H1 (cell line): ENCODE measurements around the gene DPF3. TPM values are rescaled to one million over a fixed set of nuclear protein-coding genes. Genes with fewer than 3 reads are reported as not detected.

ENCODE experiments used
- CTCF ChIA-PET: fragments of 300-600 bp; sonication (Branson Sonifier 250); formaldehyde crosslinking; loops from one replicate; lab custom pipeline; 2021; ENCODE audit not compliant: partially characterized antibody; lab: Charles Lee
- POLR2A ChIA-PET: fragments of 300-600 bp; sonication (Branson Sonifier 250); formaldehyde crosslinking; loops from one replicate; lab custom pipeline; 2021; ENCODE audit warnings: inconsistent platforms; ENCODE audit not compliant: partially characterized antibody; lab: Charles Lee
- DNase-seq, 2 experiments: peaks; one replicate each; pipeline versions ENCODE4 v3.0.0 to v3.0.0-alpha.2; 2010 to 2022; ENCODE audit warnings: low spot score in 2 of 2, low read depth in 1 of 2, mixed read lengths in 1 of 2
- FAIRE-seq: peaks from 2 replicates; lab custom pipeline; 2011; peaks lifted over from hg19 to GRCh38; lab: Jason Lieb, UNC
- H2AFZ ChIP-seq: 2 replicates; pipeline ENCODE4 v1.8.1; 2012; ENCODE audit warnings: low read length, inconsistent platforms
- H2AK5ac ChIP-seq: 2 replicates; pipeline ENCODE4 v1.6.1; 2013; ENCODE audit warnings: low read depth, low read length
- H2BK120ac ChIP-seq: replicated peaks from 2 replicates; pipeline ENCODE3; 2013; ENCODE audit warnings: low read depth, low read length, inconsistent platforms
- H2BK12ac ChIP-seq: 2 replicates; pipeline ENCODE4 v1.6.1; 2013; ENCODE audit warnings: low read depth, low read length
- H2BK15ac ChIP-seq: 2 replicates; pipeline ENCODE4 v1.6.1; 2013; ENCODE audit warnings: low read length
- H2BK20ac ChIP-seq: 2 replicates; pipeline ENCODE4 v1.6.1; 2013; ENCODE audit warnings: low read length
- H2BK5ac ChIP-seq: 2 replicates; pipeline ENCODE4 v1.6.1; 2013; ENCODE audit warnings: low read depth, low read length
- H3K14ac ChIP-seq: 2 replicates; pipeline ENCODE4 v1.6.1; 2013; ENCODE audit warnings: inconsistent platforms; ENCODE audit not compliant: insufficient read length
- H3K18ac ChIP-seq: 2 replicates; pipeline ENCODE4 v1.6.1; 2013; ENCODE audit warnings: low read length; ENCODE audit errors: extremely low read depth
- H3K23ac ChIP-seq: 2 replicates; pipeline ENCODE4 v1.6.1; 2013; ENCODE audit warnings: inconsistent platforms; ENCODE audit not compliant: insufficient read length
- H3K23me2 ChIP-seq: 2 replicates; pipeline ENCODE4 v1.6.1; 2013; ENCODE audit warnings: low read depth, low read length
- H3K27ac ChIP-seq: 2 replicates; pipeline ENCODE4 v1.6.1; 2011; ENCODE audit warnings: low read depth, low read length, inconsistent platforms
- H3K27me3 ChIP-seq, 4 experiments: replicated peaks in 1 of 4; 1 replicate in 1 of 4; 2 replicates in 3 of 4; pipeline versions ENCODE4 v1.6.1 to v1.8.1; 2011 to 2013; ENCODE audit warnings: low read length in 3 of 4, mild to moderate bottlenecking in 3 of 4, inconsistent platforms in 2 of 4, mixed read lengths in 2 of 4, moderate library complexity in 1 of 4; ENCODE audit not compliant: control insufficient read depth in 3 of 4, insufficient read depth in 3 of 4; ENCODE audit errors: extremely low read depth in 1 of 4
- H3K36me3 ChIP-seq, 4 experiments: 2 replicates each; pipeline versions ENCODE4 v1.6.1 to v1.8.1; 2011 to 2013; ENCODE audit warnings: mild to moderate bottlenecking in 4 of 4, low read length in 3 of 4, moderate library complexity in 2 of 4, control low read depth in 1 of 4, inconsistent platforms in 1 of 4; ENCODE audit not compliant: insufficient read depth in 4 of 4, control insufficient read depth in 2 of 4
- H3K4ac ChIP-seq: replicated peaks from 2 replicates; pipeline ENCODE3; 2013; ENCODE audit warnings: low read length, low read depth, mixed read lengths, inconsistent platforms; ENCODE audit not compliant: insufficient read length
- H3K4me1 ChIP-seq, 4 experiments: replicated peaks in 1 of 4; 1 replicate in 1 of 4; 2 replicates in 3 of 4; pipeline versions ENCODE4 v1.6.1 to v1.8.1; 2011 to 2013; ENCODE audit warnings: low read length in 3 of 4, inconsistent platforms in 2 of 4, mixed read lengths in 1 of 4; ENCODE audit not compliant: insufficient read depth in 4 of 4, control insufficient read depth in 3 of 4
- H3K4me2 ChIP-seq, 2 experiments: 2 replicates each; pipeline versions ENCODE4 v1.6.1 to v1.8.1; 2011 to 2013; ENCODE audit warnings: low read depth in 2 of 2, low read length in 2 of 2, control low read depth in 1 of 2, inconsistent platforms in 1 of 2, mild to moderate bottlenecking in 1 of 2; ENCODE audit not compliant: insufficient read depth in 1 of 2
- H3K4me3 ChIP-seq, 4 experiments: fragments of 200-600, 300-600 bp in 1 of 4; sonication (generic), shearing (Covaris generic), sonication (Bioruptor Twin) in 1 of 4; 2 replicates each; pipeline versions ENCODE4 v1.5.1 to v1.8.1; 2011 to 2016; ENCODE audit warnings: low read length in 4 of 4, low read depth in 3 of 4, control low read depth in 2 of 4, inconsistent platforms in 2 of 4, mild to moderate bottlenecking in 2 of 4, mixed read lengths in 1 of 4, moderate library complexity in 1 of 4; ENCODE audit not compliant: insufficient read depth in 2 of 4; ENCODE audit errors: extremely low read depth in 1 of 4
- H3K56ac ChIP-seq: replicated peaks from 2 replicates; pipeline ENCODE3; 2013; ENCODE audit warnings: low read depth, mild to moderate bottlenecking, mixed read lengths, low read length, inconsistent platforms; ENCODE audit not compliant: insufficient read length
- H3K79me1 ChIP-seq: 2 replicates; pipeline ENCODE4 v1.6.1; 2013; ENCODE audit warnings: low read depth, low read length, control low read depth
- H3K79me2 ChIP-seq, 2 experiments: 2 replicates each; pipeline versions ENCODE4 v1.6.1 to v1.8.1; 2012 to 2013; ENCODE audit warnings: low read length in 2 of 2, mild to moderate bottlenecking in 2 of 2, inconsistent platforms in 1 of 2; ENCODE audit not compliant: insufficient read depth in 2 of 2, control insufficient read depth in 1 of 2
- H3K9ac ChIP-seq, 4 experiments: replicated peaks in 1 of 4; 1 replicate in 1 of 4; 2 replicates in 3 of 4; pipeline versions ENCODE4 v1.6.1 to v1.8.1; 2011 to 2013; ENCODE audit warnings: low read depth in 3 of 4, low read length in 3 of 4, control low read depth in 2 of 4, mild to moderate bottlenecking in 2 of 4, moderate library complexity in 2 of 4, inconsistent platforms in 1 of 4; ENCODE audit errors: extremely low read depth in 1 of 4
- H3K9me3 ChIP-seq, 2 experiments: 2 replicates each; pipeline versions ENCODE4 v1.6.1 to v1.8.1; 2012 to 2013; ENCODE audit warnings: mild to moderate bottlenecking in 2 of 2, moderate library complexity in 2 of 2, control low read depth in 1 of 2, inconsistent platforms in 1 of 2, low read depth in 1 of 2, low read length in 1 of 2, mixed read lengths in 1 of 2; ENCODE audit not compliant: insufficient read depth in 2 of 2
- H4K20me1 ChIP-seq, 2 experiments: replicated peaks in 1 of 2; 2 replicates each; pipeline versions ENCODE3 to v1.8.1; 2011 to 2013; ENCODE audit warnings: inconsistent platforms in 2 of 2, low read length in 2 of 2, mild to moderate bottlenecking in 1 of 2; ENCODE audit not compliant: insufficient read depth in 2 of 2, control insufficient read depth in 1 of 2
- H4K5ac ChIP-seq: 2 replicates; pipeline ENCODE4 v1.6.1; 2013; ENCODE audit warnings: low read length, low read depth, mixed read lengths, inconsistent platforms; ENCODE audit not compliant: insufficient read length
- H4K8ac ChIP-seq: 2 replicates; pipeline ENCODE4 v1.8.0; 2013; ENCODE audit warnings: mild to moderate bottlenecking, moderate library complexity, low read length, inconsistent platforms; ENCODE audit not compliant: insufficient read depth; ENCODE audit errors: extremely low read depth
- H4K91ac ChIP-seq: replicated peaks from 2 replicates; pipeline ENCODE3; 2013; ENCODE audit warnings: low read length, mixed read lengths, inconsistent platforms; ENCODE audit not compliant: insufficient read length
- KDM4A ChIP-seq: IDR thresholded peaks from one replicate; pipeline ENCODE4 v1.7.1; 2012; ENCODE audit warnings: low read depth, mild to moderate bottlenecking, moderate library complexity, low read length, inconsistent platforms; ENCODE audit not compliant: severe bottlenecking
- WGBS, 2 experiments: shearing (Covaris generic) in 1 of 2; methylation state at CpG; one replicate each; pipeline versions ENCODE4 v1.1.6 to v1.1.7; 2013 to 2015; ENCODE audit warnings: low lambda C conversion rate in 2 of 2, mixed read lengths in 2 of 2, inconsistent platforms in 1 of 2, low coverage in 1 of 2, missing lambda C conversion rate in 1 of 2; ENCODE audit not compliant: insufficient replicate concordance in 2 of 2, insufficient coverage in 1 of 2, insufficient read length in 1 of 2; ENCODE audit errors: extremely low coverage in 1 of 2, missing lambda C conversion rate in 1 of 2; 5-methylcytosine and 5-hydroxymethylcytosine counted together
- polyA plus RNA-seq, 7 experiments: library from polyadenylated mRNA; depleted of rRNA in 3 of 7; stranded (reverse) in 5 of 7; unstranded in 2 of 7; fragments of >200 nt in 5 of 7; fragments of 200-250 nt in 2 of 7; gene quantifications; 1 replicate in 5 of 7; 2 replicates in 1 of 7; 4 replicates in 1 of 7; pipeline versions ENCODE4 v1.2.1 to v1.2.3, GENCODE V29; 2011 to 2013; ENCODE audit warnings: missing spikeins in 2 of 7, mixed read lengths in 2 of 7
- total RNA-seq: library from RNA; stranded (reverse); fragmentation: NEBNext Ultra II Directional; extraction: Animal tissue kit (Norgen Biotek cat#: 25700); gene quantifications from 2 replicates; pipeline ENCODE4 v1.2.1, GENCODE V29; 2021

The DPF3 gene
- total and polyA plus RNA-seq, 2 of the 8 experiments (the other 6 are each of a cell fraction or from before 2014, with no cell fraction given) = 0.19 TPM; not detected in 1

GRCh38 chr14:72898448-72898847 is 4.5 kb upstream of the DPF3 start:
- Histone ChIP-seq H4K5ac (no peak overlapping the region), H3K9me3 (no peaks in the 10 kb centered on the region), H2BK15ac (no peak overlapping the region), H2BK5ac (no peak overlapping the region), H3K27me3 (peaks cover 3 to 29% (median 23%) of the 10 kb centered on the region in 4 experiments), H2BK20ac (no peak overlapping the region), H3K23ac (no peak overlapping the region), H3K4me1 (peaks cover 0 to 2% (median 0%) of the 10 kb centered on the region in 4 experiments; a peak in 3 of 7 replicates), H3K14ac (no peak overlapping the region), H3K4me3 (no peak overlapping the region), H3K79me2 (no peaks in the 10 kb centered on the region), H3K4ac (no peak overlapping the region), H3K36me3 (no peaks in the 10 kb centered on the region), H2AK5ac (no peak overlapping the region), H2BK120ac (no peak overlapping the region), H3K4me2 (no peak overlapping the region), H3K9ac (no peak overlapping the region), H3K23me2 (peaks cover 11% of the 10 kb centered on the region), H2AFZ (no peak overlapping the region), H3K27ac (no peak overlapping the region), H3K56ac (no peak overlapping the region), H3K79me1 (no peaks in the 10 kb centered on the region), H2BK12ac (no peak overlapping the region), H4K91ac (no peak overlapping the region), H3K18ac (no peak overlapping the region), H4K20me1 (no peaks in the 10 kb centered on the region), H4K8ac (no peak overlapping the region)
- ChIA-PET POLR2A (no interaction called here), CTCF (interaction anchor here (0.9 to 2.2 kb wide), 3 partner anchors 10 to 384 kb away, joined by 3 to 10 read pairs (median 3); no protein-coding TSS in a partner anchor)
- no peak for TF ChIP-seq KDM4A
- no peak for FAIRE-seq
- 50% methylated on average over 3 of the region's 3 CpGs; no CpG with 5 or more reads in 1 of the 2 experiments for WGBS, 2 experiments
- DNase-seq = no peak
